GM18498 (cell line): Measurements from ENCODE around the gene ABCC5.
"Not testable (repeated sequence)": the region's sequence is repeated elsewhere in the genome, so short reads cannot be mapped to it uniquely, and the experiment has no call there.

Experiments
- ATAC-seq: cut with Tn5 transposase; IDR thresholded peaks from one replicate; pipeline ENCODE4 v1.9.1; 2021; ENCODE audit warnings: mild to moderate bottlenecking, moderate library complexity; ENCODE audit not compliant: unreplicated experiment

Gene ABCC5

DNA sequence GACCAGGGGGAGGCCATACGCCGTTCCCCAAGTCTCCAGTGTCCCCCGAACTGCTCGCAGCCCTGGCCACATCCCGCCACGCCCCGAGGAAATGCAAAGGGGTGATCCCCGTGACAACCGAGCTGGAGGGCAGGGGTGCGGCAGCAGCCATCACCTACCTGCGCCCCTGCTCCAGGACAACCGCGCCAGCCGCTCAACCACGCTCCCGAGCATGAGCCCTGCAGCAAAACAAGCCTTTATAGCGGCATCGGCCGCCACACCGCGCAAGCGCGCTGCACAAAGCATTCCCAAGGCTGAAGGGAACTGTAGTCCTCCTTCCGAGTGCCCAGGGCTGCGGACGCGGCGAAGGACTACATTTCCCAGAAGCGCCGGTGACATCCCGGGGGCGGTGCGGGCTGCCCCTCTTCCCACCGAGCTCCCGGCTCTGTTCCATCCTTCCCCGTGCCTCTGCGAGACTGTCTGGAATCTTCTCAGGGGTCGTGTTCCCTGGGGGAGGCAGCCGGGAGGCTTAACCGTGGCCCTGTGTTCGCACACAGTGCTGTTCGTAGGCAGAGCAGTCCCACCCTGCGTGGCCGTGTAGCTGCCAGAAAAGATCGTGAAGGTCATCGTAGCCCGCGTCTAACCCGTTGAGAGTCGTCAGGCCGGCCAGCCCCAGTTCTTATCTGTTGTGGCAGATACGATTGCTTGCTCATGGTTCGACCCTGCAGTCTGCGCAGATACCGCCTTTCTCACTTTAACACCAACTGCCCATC, at the start of gene ABCC5:
Gene ABCC5, minus strand, starts transcription at position 213 of the 752 bp plus-strand sequence. CDS start 3,492 bp downstream, outside the sequence.
- ATAC-seq: peak; percentile 95

DNA sequence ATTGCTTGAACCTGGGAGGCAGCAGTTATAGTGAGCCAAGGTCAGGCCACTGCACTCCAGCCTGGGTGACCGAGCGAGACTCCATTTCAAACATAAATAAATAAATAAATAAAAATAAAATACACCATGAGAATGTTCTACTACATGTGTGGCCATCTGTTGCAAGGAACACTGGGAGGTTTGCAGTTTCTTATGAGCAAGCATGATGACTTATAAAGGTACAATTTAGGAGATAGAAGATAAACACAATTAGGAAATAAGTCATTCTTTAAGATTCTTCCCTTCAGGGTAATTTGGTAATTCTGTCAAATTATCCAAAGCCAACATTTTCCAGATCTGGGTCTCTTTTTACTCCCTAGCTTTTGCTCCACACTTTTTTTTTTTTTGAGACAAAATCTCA, 48.5 kb upstream of the ABCC5 start:
- no peak for ATAC-seq

DNA sequence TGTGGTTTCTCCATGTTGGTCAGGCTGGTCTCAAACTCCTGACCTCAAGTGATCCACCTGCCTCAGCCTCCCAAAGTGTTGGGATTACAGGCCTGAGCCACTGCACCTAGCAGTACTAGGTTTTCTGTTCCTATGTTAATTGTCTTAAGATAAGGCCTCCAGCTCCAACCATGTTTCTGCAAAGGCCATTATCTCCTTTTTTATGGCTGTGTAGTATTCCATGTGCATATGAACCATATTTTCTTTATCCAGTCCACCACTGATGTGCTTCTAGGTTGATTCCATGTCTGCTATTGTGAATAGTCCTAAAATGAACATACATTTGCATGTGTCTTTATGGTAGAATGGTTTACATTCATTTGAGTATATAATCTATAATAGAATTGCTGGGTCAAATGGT, 45.0 kb upstream of the ABCC5 start:
- no peak for ATAC-seq

DNA sequence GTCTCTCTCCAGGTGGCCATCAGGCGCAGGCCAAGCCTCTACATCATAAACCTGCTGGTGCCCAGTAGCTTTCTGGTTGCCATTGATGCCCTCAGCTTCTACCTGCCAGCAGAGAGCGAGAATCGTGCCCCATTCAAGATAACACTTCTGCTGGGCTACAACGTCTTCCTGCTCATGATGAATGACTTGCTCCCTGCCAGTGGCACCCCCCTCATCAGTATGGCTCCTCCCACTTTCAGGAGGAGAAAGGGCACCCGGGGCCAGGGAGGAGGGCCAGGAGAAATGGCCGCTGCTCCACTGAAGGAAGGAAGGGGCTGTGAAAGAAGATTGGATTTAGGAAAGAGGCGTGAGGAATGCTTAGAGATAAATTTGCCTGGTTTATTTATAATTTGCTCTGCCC, 41.7 kb upstream of the ABCC5 start:
- ATAC-seq: no peak

- no peak for ATAC-seq
These were observed 40.3 kb upstream of the ABCC5 start for GRCh38 chr3:184058029-184058428.

GRCh38 chr3:184052767-184053166, 35.1 kb upstream of the ABCC5 start, which contains the start of gene HTR3C:
TSS of gene HTR3C (plus strand) at chr3:184053047. CDS start at chr3:184053081, 34 bp downstream.
- ATAC-seq: no peak

- no peak for ATAC-seq
These were observed 32.6 kb upstream of the ABCC5 start for GRCh38 chr3:184050217-184050847.

GRCh38 chr3:184045995-184046394, 28.3 kb upstream of the ABCC5 start:
- ATAC-seq: no peak

GRCh38 chr3:184042617-184043016, 24.9 kb upstream of the ABCC5 start:
- no peak for ATAC-seq

DNA sequence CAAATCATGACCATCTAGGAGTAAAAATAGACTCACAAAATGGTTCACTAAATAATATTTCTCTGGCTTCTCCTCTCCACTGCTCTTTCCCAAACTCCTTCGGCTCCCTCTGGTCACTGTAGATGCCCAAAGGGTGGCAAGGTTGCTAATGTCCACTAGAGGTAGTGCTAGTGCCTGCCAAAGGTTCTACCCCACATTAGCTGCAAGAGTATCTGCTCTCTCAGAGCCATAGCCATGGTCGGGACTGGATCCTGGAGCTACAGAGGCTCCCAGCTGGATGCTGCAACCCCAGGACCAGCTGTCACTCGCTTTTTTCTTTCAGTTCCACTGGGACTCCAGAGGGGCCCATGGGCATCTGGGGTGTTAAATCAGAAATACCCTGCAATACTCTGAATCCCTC, 22.3 kb upstream of the ABCC5 start:
- no peak for ATAC-seq

- ATAC-seq: no peak
These were observed 21.7 kb upstream of the ABCC5 start for GRCh38 chr3:184039414-184039813.

DNA sequence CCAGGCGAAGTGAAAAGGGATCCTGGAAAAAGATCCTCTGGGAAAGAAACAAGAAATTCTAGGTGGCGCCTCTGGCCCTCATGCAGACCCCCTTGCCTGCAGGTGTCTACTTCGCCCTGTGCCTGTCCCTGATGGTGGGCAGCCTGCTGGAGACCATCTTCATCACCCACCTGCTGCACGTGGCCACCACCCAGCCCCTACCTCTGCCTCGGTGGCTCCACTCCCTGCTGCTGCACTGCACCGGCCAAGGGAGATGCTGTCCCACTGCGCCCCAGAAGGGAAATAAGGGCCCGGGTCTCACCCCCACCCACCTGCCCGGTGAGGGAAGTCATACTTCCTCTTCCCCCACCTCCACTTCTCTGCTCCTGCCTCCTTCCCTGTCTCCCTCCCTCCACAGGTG, 20.6 kb upstream of the ABCC5 start:
- not testable (repeated sequence) for ATAC-seq

GRCh38 chr3:184037816-184038215, 20.1 kb upstream of the ABCC5 start:
- no peak for ATAC-seq

- ATAC-seq: no peak
These were observed 13.6 kb upstream of the ABCC5 start, which contains the start of gene HTR3D for GRCh38 chr3:184031187-184031792. TSS of gene HTR3D (plus strand) at chr3:184031742. CDS start at chr3:184031742, 0 bp downstream.

- no peak for ATAC-seq
These were observed 12.9 kb upstream of the ABCC5 start for GRCh38 chr3:184030536-184030935.

DNA sequence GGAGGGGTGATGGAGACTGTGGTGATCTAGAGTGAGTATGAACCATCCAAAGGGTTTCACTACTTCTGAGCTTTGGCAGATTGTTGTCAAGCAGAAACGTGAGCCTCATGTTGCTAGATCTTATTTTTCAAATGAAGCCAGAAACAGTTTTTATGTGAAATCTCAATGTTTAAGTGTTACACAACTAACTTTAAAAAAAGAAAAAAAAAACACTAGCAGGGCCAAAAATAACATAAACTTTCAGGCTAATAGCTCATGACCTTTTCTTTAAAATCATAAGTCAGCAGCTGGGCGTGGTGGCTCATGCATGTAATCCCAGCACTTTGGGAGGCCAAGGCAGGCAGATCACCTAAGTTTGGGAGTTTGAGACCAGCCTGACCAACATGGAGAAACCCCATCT, 11.8 kb upstream of the ABCC5 start:
- ATAC-seq: no peak

GRCh38 chr3:184028275-184028890, 10.7 kb upstream of the ABCC5 start:
- not testable (repeated sequence) for ATAC-seq

DNA sequence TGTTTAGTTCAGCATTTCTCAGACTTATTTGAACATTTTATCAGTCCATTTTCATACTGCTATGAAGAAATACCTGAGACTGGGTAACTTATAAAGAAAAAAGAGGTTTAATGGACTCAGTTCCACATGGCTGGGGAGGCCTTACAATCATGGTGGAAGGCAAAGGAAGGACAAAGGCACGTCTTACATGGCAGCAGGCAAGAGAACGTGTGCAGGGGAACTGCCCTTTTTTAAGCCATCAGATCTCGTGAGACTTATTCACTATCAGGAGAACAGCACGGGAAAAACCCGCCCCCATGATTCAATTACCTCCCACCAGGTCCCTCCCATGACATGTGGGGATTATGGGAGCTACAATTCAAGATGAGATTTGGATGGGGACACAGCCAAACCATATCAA, 7.6 kb upstream of the ABCC5 start:
- ATAC-seq: not testable (repeated sequence)

GRCh38 chr3:184022323-184022722, 4.6 kb upstream of the ABCC5 start:
- no peak for ATAC-seq

DNA sequence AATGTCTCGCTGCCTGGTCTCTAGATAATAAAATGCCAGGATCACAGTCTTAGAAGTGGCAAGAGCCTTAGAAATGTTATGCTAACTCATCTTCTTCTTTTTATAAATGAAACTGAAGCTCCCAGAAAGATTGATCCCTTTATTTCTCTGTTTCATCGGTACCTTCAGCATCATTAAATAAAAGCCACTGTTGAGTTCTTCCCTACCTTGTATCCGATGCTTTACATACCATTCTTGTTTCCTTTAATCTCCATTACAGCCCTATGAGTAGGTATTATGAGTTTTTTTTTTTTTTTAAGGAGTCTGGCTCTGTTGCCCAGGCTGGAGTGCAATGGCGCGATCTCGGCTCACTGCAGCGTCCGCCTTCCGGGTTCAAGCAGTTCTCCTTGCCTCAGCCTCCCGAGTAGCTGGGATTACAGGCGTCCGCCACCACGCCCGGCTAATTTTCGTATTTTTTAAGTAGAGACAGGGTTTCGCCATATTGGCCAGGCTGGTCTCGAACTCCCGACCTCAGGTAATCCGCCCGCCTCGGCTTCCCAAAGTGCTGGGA, 815 bp upstream of the ABCC5 start:
- ATAC-seq: no peak
